ENCODE data around the gene FAM83G.
"Not testable (repeated sequence)": the region's sequence is repeated elsewhere in the genome, so short reads cannot be mapped to it uniquely, and the experiment has no call there.

Gene FAM83G

GRCh38 chr17:19004421-19005136 is at the start of gene FAM83G:
Gene FAM83G, minus strand, starts transcription at chr17:19004764. Its CDS starts 723 bp downstream, at chr17:19004041.
- Mint-ChIP-seq H3K4me3 (peak within 1 kb of the TSS; percentile 82), H3K27me3 (ENCODE audit: low read depth, poor library complexity) (peaks cover 21% of the 10 kb centered on the region), H3K27ac (no peak within 1 kb of the TSS), H3K4me1 (peaks cover 25% of the 10 kb centered on the region), H3K36me3 (ENCODE audit: low read depth) (no peaks in the 10 kb centered on the region), H3K9me3 (peaks cover 14% of the 10 kb centered on the region)
- DNase-seq, result peak; percentile 58
- TF ChIP-seq CTCF (IDR thresholded peaks at IDR 0.05), result no peak

GRCh38 chr17:19048826-19049225 is 44.3 kb upstream of the FAM83G start:
- not testable (repeated sequence) for H3K9me3 Mint-ChIP-seq; H3K27me3 Mint-ChIP-seq (ENCODE audit: low read depth, poor library complexity); H3K4me3 Mint-ChIP-seq; H3K36me3 Mint-ChIP-seq (ENCODE audit: low read depth); H3K27ac Mint-ChIP-seq; H3K4me1 Mint-ChIP-seq; DNase-seq

GRCh38 chr17:19047510-19047909 is 42.9 kb upstream of the FAM83G start:
- not testable (repeated sequence) for H3K9me3 Mint-ChIP-seq; H3K27me3 Mint-ChIP-seq (ENCODE audit: low read depth, poor library complexity)

GRCh38 chr17:19046782-19047375 is 42.3 kb upstream of the FAM83G start, which contains the start of gene GRAP:
Gene GRAP, minus strand, starts transcription at chr17:19046957. Its CDS starts 31 bp downstream, at chr17:19046926.
- not testable (repeated sequence) for H3K36me3 Mint-ChIP-seq (ENCODE audit: low read depth); H3K4me3 Mint-ChIP-seq; DNase-seq; H3K27ac Mint-ChIP-seq; H3K27me3 Mint-ChIP-seq (ENCODE audit: low read depth, poor library complexity); H3K9me3 Mint-ChIP-seq; H3K4me1 Mint-ChIP-seq

More at GRCh38 chr17:19047510-19047909, 42.9 kb upstream of the FAM83G start:
- H3K27ac Mint-ChIP-seq; H3K36me3 Mint-ChIP-seq (ENCODE audit: low read depth); DNase-seq; H3K4me1 Mint-ChIP-seq; H3K4me3 Mint-ChIP-seq: not testable (repeated sequence)

- H3K27me3 Mint-ChIP-seq (ENCODE audit: low read depth, poor library complexity); H3K4me1 Mint-ChIP-seq; H3K4me3 Mint-ChIP-seq; DNase-seq; H3K9me3 Mint-ChIP-seq; H3K27ac Mint-ChIP-seq; H3K36me3 Mint-ChIP-seq (ENCODE audit: low read depth): not testable (repeated sequence)
Measured at GRCh38 chr17:19044643-19045042, 40.1 kb upstream of the FAM83G start.

- DNase-seq; H3K4me3 Mint-ChIP-seq; H3K9me3 Mint-ChIP-seq; H3K4me1 Mint-ChIP-seq; H3K27me3 Mint-ChIP-seq (ENCODE audit: low read depth, poor library complexity); H3K36me3 Mint-ChIP-seq (ENCODE audit: low read depth); H3K27ac Mint-ChIP-seq: not testable (repeated sequence)
Measured at GRCh38 chr17:19043032-19043431, 38.5 kb upstream of the FAM83G start.

GRCh38 chr17:19042369-19042768 is 37.8 kb upstream of the FAM83G start:
- DNase-seq; H3K9me3 Mint-ChIP-seq; H3K4me1 Mint-ChIP-seq; H3K27ac Mint-ChIP-seq; H3K36me3 Mint-ChIP-seq (ENCODE audit: low read depth); H3K4me3 Mint-ChIP-seq; H3K27me3 Mint-ChIP-seq (ENCODE audit: low read depth, poor library complexity): not testable (repeated sequence)

GRCh38 chr17:19041871-19042270 is 37.3 kb upstream of the FAM83G start:
- H3K36me3 Mint-ChIP-seq (ENCODE audit: low read depth); H3K27me3 Mint-ChIP-seq (ENCODE audit: low read depth, poor library complexity); DNase-seq; H3K27ac Mint-ChIP-seq; H3K4me3 Mint-ChIP-seq; H3K4me1 Mint-ChIP-seq; H3K9me3 Mint-ChIP-seq: not testable (repeated sequence)

GRCh38 chr17:19040350-19040749 is 35.8 kb upstream of the FAM83G start:
- H3K27ac Mint-ChIP-seq; H3K27me3 Mint-ChIP-seq (ENCODE audit: low read depth, poor library complexity); H3K4me1 Mint-ChIP-seq; DNase-seq; H3K4me3 Mint-ChIP-seq; H3K36me3 Mint-ChIP-seq (ENCODE audit: low read depth); H3K9me3 Mint-ChIP-seq: not testable (repeated sequence)

GRCh38 chr17:19038730-19039129 is 34.2 kb upstream of the FAM83G start:
- H3K4me1 Mint-ChIP-seq; H3K4me3 Mint-ChIP-seq; H3K9me3 Mint-ChIP-seq; H3K27me3 Mint-ChIP-seq (ENCODE audit: low read depth, poor library complexity); H3K36me3 Mint-ChIP-seq (ENCODE audit: low read depth); H3K27ac Mint-ChIP-seq; DNase-seq: not testable (repeated sequence)

- not testable (repeated sequence) for H3K27me3 Mint-ChIP-seq (ENCODE audit: low read depth, poor library complexity); DNase-seq; H3K27ac Mint-ChIP-seq; H3K4me1 Mint-ChIP-seq; H3K9me3 Mint-ChIP-seq; H3K4me3 Mint-ChIP-seq; H3K36me3 Mint-ChIP-seq (ENCODE audit: low read depth)
Measured at GRCh38 chr17:19038007-19038406, 33.4 kb upstream of the FAM83G start.

- H3K4me3 Mint-ChIP-seq; H3K9me3 Mint-ChIP-seq; DNase-seq; H3K36me3 Mint-ChIP-seq (ENCODE audit: low read depth); H3K27ac Mint-ChIP-seq; H3K4me1 Mint-ChIP-seq; H3K27me3 Mint-ChIP-seq (ENCODE audit: low read depth, poor library complexity): not testable (repeated sequence)
Measured at GRCh38 chr17:19037547-19037946, 33.0 kb upstream of the FAM83G start.

- H3K36me3 Mint-ChIP-seq (ENCODE audit: low read depth); DNase-seq; H3K27ac Mint-ChIP-seq; H3K9me3 Mint-ChIP-seq; H3K27me3 Mint-ChIP-seq (ENCODE audit: low read depth, poor library complexity); H3K4me1 Mint-ChIP-seq; H3K4me3 Mint-ChIP-seq: not testable (repeated sequence)
Measured at GRCh38 chr17:19036186-19036585, 31.6 kb upstream of the FAM83G start.

Measured in nephron progenitor cell (in vitro differentiated cells).